CD4-positive, alpha-beta T cell treated with Interleukin-15 for 1 hour (primary cell): Measurements from ENCODE around the gene PTPRE.
"Not testable (repeated sequence)": the region's sequence is repeated elsewhere in the genome, so short reads cannot be mapped to it uniquely, and the experiment has no call there.

Experiments
- DNase-seq: peaks from one replicate; pipeline ENCODE4 v3.0.0-alpha.2; 2020

The PTPRE gene

GRCh38 chr10:127986531-127987466 lies 79.9 kb downstream of the PTPRE start:
- no peak for DNase-seq

- DNase-seq, result no peak
Observed at GRCh38 chr10:127987467-127988380, 80.8 kb downstream of the PTPRE start.

GRCh38 chr10:127989481-127990012 lies 82.6 kb downstream of the PTPRE start:
- no peak for DNase-seq

- not testable (repeated sequence) for DNase-seq
Observed at GRCh38 chr10:127990132-127990788, 83.4 kb downstream of the PTPRE start.

- DNase-seq, result no peak
Observed at GRCh38 chr10:127990846-127991542, 84.1 kb downstream of the PTPRE start.

- DNase-seq, result no peak
Observed at GRCh38 chr10:127991543-127992255, 84.8 kb downstream of the PTPRE start.

DNA sequence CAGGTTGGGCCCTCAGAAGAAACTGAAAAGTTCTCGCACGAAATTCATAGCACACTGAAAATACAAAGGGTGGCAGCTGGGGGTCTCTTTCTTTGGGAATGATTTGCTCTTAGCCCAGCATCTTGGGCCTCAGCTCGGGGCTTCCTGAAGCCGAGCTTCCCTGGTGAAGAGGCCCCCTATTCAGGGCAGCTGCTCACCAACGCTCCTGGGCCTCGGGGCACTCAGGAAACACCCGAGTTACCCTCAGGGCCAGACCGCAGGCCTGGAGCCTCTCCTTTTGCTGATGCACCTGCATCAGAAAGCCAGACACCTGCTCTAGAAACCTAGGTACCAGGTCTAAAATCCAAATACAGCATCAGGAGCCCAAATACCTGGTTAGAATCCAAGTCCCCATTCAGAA lies 85.5 kb downstream of the PTPRE start:
- no peak for DNase-seq

DNA sequence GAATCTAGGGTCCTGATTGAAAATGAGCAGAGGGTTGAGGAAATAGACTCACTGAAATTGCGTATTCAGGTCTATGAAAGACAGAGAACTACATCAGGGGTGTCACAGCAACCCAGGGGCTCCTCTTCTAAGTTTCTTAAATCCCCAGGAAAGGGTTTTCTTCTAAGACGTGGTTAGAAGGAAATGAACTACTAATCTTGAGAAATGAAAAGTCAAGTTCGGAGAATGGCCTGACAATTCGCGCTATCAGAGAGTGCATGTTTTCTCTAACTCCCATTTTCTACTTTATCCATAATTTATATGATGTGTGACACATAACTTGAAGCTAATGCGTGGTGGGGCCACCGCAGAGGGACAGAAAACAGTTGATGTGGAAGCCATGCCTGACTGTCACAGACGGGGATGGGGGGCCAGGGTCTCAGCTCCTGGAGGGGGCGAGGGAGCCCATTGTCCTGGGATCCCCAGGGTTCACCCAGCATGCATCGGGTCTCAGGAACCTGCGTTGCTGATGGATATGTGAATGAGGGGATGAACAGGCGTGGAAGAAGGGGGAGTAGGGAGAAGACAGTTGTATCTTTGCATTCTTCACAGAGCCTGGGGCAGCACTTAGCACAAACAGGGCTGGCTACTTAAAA lies 86.3 kb downstream of the PTPRE start:
- no peak for DNase-seq

GRCh38 chr10:127995939-127996338 lies 89.0 kb downstream of the PTPRE start:
- no peak for DNase-seq

DNA sequence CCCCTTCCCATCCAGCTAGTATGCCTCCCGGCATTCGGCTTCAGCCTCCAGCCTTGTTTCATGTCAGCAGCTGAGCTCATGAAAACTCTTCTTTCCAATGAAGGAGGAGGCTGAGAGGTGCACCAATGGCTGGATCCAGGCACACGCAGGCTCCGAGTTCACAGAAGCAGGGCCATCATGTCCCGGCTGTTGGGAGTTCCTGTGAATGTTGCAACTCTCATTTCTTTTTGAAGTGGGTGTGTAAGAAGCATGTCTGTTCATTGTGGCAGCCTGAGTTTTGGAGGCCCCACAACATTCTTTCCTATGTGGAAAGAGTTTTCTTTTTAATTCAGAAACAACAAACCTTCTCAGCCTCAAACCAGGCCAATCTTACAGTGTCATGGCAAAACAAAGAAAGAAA lies 89.7 kb downstream of the PTPRE start:
- DNase-seq, result no peak

DNA sequence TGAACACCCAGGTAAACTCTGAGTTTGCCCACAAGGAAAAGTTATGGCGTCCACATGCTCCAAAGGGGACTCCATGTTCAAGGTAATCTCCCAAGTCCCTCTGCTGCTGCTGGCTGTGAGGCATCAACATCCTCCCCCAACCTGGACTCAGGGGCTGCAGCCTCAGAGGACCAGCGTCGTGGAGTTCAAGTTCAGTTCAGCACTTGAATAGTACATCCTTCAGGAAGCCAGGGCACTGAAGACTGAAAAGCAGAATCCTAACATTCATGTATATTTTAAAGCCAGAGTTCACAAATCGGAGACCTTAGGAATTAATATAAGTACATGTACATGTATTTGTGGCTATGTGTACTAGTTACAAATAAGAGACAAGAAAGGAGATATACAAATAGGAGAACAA lies 90.4 kb downstream of the PTPRE start:
- DNase-seq, result no peak

DNA sequence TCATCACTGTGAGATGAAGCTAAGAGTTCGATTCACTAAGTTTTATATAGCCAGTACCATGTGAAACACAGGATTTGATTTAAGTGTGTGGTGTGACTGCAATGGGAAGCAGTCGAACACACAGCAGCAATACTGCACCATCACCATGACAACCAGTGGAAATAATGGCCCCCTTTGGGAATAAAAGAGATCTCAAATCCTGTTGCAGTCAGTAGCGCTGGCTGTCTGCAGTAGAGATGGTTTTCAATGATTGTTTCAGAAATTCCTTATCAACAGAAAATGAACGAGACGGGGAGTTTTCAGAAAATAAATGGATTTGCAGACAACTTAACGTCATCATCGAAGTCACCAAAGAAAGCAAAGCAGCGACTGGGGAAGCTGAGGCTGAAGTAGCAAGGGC lies 91.0 kb downstream of the PTPRE start:
- no peak for DNase-seq

GRCh38 chr10:127998501-127999144 lies 91.7 kb downstream of the PTPRE start:
- no peak for DNase-seq

DNA sequence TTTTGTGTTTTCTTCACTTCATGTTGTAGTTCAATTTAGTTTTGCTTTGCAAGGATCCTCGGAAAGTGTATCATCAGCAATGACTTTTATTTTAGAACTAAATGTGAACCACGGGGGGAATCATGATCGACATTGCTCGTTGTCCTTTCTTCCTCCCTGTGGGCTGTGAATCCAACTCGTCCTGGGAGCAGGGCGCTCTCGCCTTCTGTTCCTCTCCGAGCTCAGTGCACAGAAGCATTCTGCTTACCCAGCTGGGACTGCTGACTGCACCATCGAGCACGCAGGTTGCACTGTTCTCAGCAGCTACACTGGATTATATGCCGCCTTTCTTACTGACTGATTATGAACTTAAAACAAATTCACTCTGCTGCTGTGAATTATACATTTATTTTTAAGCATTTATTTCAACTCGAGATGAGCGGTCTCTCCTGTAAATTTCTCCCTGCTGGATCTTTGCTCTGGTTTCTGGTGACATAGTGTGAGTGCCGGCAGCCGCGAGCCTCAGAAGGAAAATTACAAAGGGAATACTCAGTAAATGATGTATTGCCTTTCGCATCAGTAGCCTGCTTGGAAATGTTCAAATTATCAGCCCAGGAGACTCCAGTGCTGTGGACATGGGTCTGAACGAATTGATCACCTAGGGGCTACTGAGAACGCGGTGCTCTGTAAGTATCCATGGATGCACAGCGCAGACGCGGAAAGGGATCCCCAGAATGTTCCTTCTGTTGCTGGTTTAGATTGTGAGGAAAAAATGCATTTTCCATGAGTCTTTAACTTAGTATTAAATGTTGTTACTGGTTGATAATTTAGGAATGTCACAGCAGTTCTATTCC lies 92.6 kb downstream of the PTPRE start:
- no peak for DNase-seq

- no peak for DNase-seq
Observed at GRCh38 chr10:128000471-128001362, 93.8 kb downstream of the PTPRE start.

GRCh38 chr10:128001363-128001745 lies 94.5 kb downstream of the PTPRE start:
- no peak for DNase-seq

DNA sequence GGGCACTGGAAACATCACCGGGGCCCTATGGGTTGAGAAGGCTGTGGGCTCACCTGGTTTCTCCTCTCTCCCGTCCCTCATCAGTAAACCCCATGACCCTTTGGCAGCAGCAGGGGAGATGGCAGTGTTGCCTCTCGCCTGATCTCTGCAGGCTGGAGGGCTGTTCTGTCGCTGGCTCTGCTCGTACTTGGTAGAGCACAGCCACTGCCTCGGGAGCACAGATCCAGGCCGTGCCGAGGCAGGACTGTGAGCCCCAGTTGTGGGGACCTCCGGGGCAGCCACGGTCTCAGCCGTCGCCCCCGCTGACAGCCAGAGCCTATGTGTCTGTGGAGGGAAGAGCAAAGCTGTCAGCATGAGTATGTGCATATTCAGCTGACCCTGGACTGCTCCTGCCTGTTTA lies 94.9 kb downstream of the PTPRE start:
- no peak for DNase-seq

- DNase-seq, result no peak
Observed at GRCh38 chr10:128003521-128003920, 96.6 kb downstream of the PTPRE start.

GRCh38 chr10:128005858-128006257 lies 99.0 kb downstream of the PTPRE start:
- no peak for DNase-seq
